Karpas-422 (cell line): ENCODE measurements around the gene CNTFR. TPM values are rescaled to one million over a fixed set of nuclear protein-coding genes. Genes with fewer than 3 reads are reported as not detected.
A peak's percentile ranks its signal among the peaks of the same experiment; 100 is the strongest.

Experiments used
- DNase-seq: peaks from one replicate; pipeline ENCODE4 v3.0.0-alpha.2; 2015
- H2AFZ ChIP-seq: fragments of 200-600 bp; sonication (generic); 2 replicates; pipeline ENCODE4 v1.6.1; 2014; ENCODE audit warnings: antibody characterized with exemption, low read length, mixed read lengths
- H3K27ac ChIP-seq: fragments of 200-600 bp; sonication (generic); 2 replicates; pipeline ENCODE4 v1.5.1; 2014; ENCODE audit warnings: mild to moderate bottlenecking, low read length, moderate library complexity
- H3K27me3 ChIP-seq: fragments of 200-600 bp; sonication (generic); 2 replicates; pipeline ENCODE4 v1.6.1; 2014; ENCODE audit warnings: low read length, mixed read lengths
- H3K36me3 ChIP-seq: fragments of 200-600 bp; sonication (generic); 2 replicates; pipeline ENCODE4 v1.6.1; 2014; ENCODE audit warnings: low read length, mixed read lengths; ENCODE audit not compliant: insufficient read depth
- H3K4me1 ChIP-seq: fragments of 200-600 bp; sonication (generic); 2 replicates; pipeline ENCODE4 v1.6.1; 2014; ENCODE audit warnings: mild to moderate bottlenecking, low read length, mixed read lengths
- H3K4me2 ChIP-seq: fragments of 200-600 bp; sonication (generic); 2 replicates; pipeline ENCODE4 v1.6.1; 2014; ENCODE audit warnings: low read length, low read depth, mild to moderate bottlenecking; ENCODE audit not compliant: poor library complexity, severe bottlenecking
- H3K4me3 ChIP-seq: fragments of 200-600 bp; sonication (generic); 2 replicates; pipeline ENCODE4 v1.5.1; 2014; ENCODE audit warnings: mild to moderate bottlenecking, antibody characterized with exemption, low read length, mixed read lengths
- H3K79me2 ChIP-seq: fragments of 200-600 bp; sonication (generic); 2 replicates; pipeline ENCODE4 v1.6.1; 2014; ENCODE audit warnings: mild to moderate bottlenecking, low read length, mixed read lengths
- H3K9ac ChIP-seq: fragments of 200-600 bp; sonication (generic); 2 replicates; pipeline ENCODE4 v1.6.0; 2014; ENCODE audit warnings: low read length
- H3K9me2 ChIP-seq: fragments of 200-600 bp; sonication (generic), shearing (Covaris generic); replicated peaks from 2 replicates; pipeline ENCODE4 v1.6.0; 2014; ENCODE audit warnings: mild to moderate bottlenecking, low read length, moderate library complexity; ENCODE audit not compliant: insufficient read depth
- H3K9me3 ChIP-seq: fragments of 300-700, 200-600 bp; sonication (generic); 2 replicates; pipeline ENCODE4 v1.6.1; 2014; ENCODE audit warnings: low read length, mixed read lengths
- H4K20me1 ChIP-seq: fragments of 200-600 bp; sonication (generic); 2 replicates; pipeline ENCODE4 v1.6.1; 2014; ENCODE audit warnings: mild to moderate bottlenecking, antibody characterized with exemption, low read length, low read depth; ENCODE audit not compliant: insufficient read depth
- total RNA-seq: library from RNA; depleted of rRNA; stranded (reverse); fragments of >200 nt; shearing (Covaris generic); gene quantifications from 2 replicates; pipeline ENCODE4 v1.2.3, GENCODE V29; 2014; ENCODE audit warnings: low replicate concordance

The CNTFR gene
- total RNA-seq, 1 experiment from 2014 or later, result not detected

- Histone ChIP-seq H3K4me3 (no peak overlapping the region), H3K4me2 (no peak overlapping the region), H3K36me3 (no peaks in the 10 kb centered on the region), H3K9ac (no peak overlapping the region), H3K27ac (no peak overlapping the region), H3K79me2 (no peaks in the 10 kb centered on the region), H3K9me2 (no peaks in the 10 kb centered on the region), H3K27me3 (no peaks in the 10 kb centered on the region), H3K4me1 (no peaks in the 10 kb centered on the region), H3K9me3 (peaks cover 6% of the 10 kb centered on the region; the same call in 1 of the 2 replicates), H4K20me1 (no peaks in the 10 kb centered on the region), H2AFZ (no peak overlapping the region)
- no peak for DNase-seq
Observed at GRCh38 chr9:34565856-34566255, 23.7 kb downstream of the CNTFR start.

DNA sequence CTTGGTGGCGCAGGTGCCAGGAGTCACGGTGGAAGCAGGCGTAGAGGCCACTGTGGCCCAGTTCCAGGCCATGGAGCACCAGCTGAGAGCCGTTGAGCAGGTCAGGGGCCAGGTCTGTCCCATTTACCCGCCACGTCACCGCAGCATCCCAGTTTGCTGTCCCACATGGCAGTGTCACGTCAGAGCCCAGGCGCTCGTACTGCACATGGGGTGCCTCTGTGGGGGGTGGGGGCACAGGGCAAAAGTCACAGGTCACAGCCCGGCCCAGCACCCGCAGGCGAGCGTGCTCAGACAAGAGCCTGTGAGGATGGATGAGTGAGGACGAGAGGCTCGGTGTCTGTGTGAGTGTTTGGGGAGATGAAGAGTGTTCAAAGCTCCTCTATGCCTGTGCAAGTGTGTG, 24.9 kb downstream of the CNTFR start:
- Histone ChIP-seq H3K36me3 (no peaks in the 10 kb centered on the region), H3K4me3 (no peak overlapping the region), H2AFZ (no peak overlapping the region), H3K79me2 (no peaks in the 10 kb centered on the region), H3K4me2 (no peak overlapping the region), H3K4me1 (no peaks in the 10 kb centered on the region), H3K9me2 (no peaks in the 10 kb centered on the region), H3K27ac (no peak overlapping the region), H3K9me3 (peaks cover 6% of the 10 kb centered on the region; the same call in 1 of the 2 replicates), H4K20me1 (no peaks in the 10 kb centered on the region), H3K27me3 (no peaks in the 10 kb centered on the region), H3K9ac (no peak overlapping the region)
- DNase-seq, result no peak

DNA sequence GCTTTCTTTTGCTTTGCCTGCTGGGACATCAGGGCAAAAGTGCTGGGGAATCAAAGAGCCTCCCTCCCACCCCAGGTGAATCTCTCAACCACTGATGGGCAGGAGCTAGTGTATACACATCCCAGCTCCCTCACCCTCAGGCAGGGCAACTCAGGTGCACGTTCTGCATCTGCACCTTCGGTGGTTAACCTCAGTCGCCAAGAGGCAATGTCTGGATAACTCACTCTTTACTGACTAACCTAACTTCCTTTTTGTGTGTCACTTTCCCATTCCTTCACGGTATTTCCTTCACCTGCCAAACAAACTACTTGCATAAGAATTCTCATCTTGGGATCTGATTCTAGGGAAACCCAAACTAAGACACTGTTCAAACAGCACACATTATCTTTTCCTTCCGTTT, 26.3 kb downstream of the CNTFR start:
- H3K9me3 ChIP-seq, result peaks cover 6% of the 10 kb centered on the region; the same call in 1 of the 2 replicates
- H3K79me2 ChIP-seq, result no peaks in the 10 kb centered on the region
- no peak overlapping the region for H3K4me2 ChIP-seq
- no peaks in the 10 kb centered on the region for H3K27me3 ChIP-seq
- H3K9ac ChIP-seq, result no peak overlapping the region
- no peak for DNase-seq
- no peaks in the 10 kb centered on the region for H3K36me3 ChIP-seq
- H3K9me2 ChIP-seq, result no peaks in the 10 kb centered on the region
- H3K27ac ChIP-seq, result no peak overlapping the region
- no peaks in the 10 kb centered on the region for H4K20me1 ChIP-seq
- no peak overlapping the region for H2AFZ ChIP-seq
- H3K4me3 ChIP-seq, result no peak overlapping the region
- no peaks in the 10 kb centered on the region for H3K4me1 ChIP-seq

- no peaks in the 10 kb centered on the region for H3K4me1 ChIP-seq
- H2AFZ ChIP-seq, result no peak overlapping the region
- H3K79me2 ChIP-seq, result no peaks in the 10 kb centered on the region
- DNase-seq, result peak; percentile 77
- H3K36me3 ChIP-seq, result no peaks in the 10 kb centered on the region
- H4K20me1 ChIP-seq, result no peaks in the 10 kb centered on the region
- no peak overlapping the region for H3K9ac ChIP-seq
- no peaks in the 10 kb centered on the region for H3K27me3 ChIP-seq
- H3K9me2 ChIP-seq, result no peaks in the 10 kb centered on the region
- H3K9me3 ChIP-seq, result peaks cover 6% of the 10 kb centered on the region; the same call in 1 of the 2 replicates
- H3K4me2 ChIP-seq, result no peak overlapping the region
- no peak overlapping the region for H3K27ac ChIP-seq
- H3K4me3 ChIP-seq, result no peak overlapping the region
Observed at GRCh38 chr9:34562135-34562745, 27.3 kb downstream of the CNTFR start.

DNA sequence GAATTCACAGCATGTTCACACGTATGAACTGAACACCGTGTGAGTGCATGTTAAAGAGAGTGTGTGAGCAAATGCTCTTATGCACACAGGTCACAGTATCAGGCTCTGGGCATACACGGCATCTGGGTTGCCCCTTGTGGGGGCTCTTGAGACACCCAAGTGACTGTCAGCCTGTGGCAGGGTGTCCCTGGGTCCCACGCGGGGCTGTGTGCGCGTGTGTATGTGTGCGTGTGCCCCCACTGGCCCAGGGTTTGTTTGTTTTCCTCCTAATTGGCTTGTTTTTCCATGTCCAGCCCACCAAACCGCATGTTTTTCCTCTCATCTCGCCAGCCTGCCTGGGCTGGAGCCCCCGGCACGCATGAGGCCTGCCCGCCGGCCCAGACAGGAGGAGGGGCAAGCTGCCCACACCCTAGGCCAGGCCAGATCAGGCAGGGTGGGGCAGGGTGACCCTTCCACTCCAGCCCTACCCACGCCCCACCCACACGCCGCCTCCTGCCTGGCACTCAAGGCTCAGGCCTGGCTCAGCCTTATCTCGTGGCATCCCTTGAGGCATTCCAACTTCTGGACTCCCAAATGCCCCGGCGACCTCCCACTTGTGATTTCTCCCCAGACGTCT, 28.8 kb downstream of the CNTFR start:
- H3K9me3 ChIP-seq, result peaks cover 6% of the 10 kb centered on the region; the same call in 1 of the 2 replicates
- no peaks in the 10 kb centered on the region for H3K27me3 ChIP-seq
- H2AFZ ChIP-seq, result no peak overlapping the region
- H3K4me1 ChIP-seq, result no peaks in the 10 kb centered on the region
- H4K20me1 ChIP-seq, result no peaks in the 10 kb centered on the region
- H3K9ac ChIP-seq, result no peak overlapping the region
- no peaks in the 10 kb centered on the region for H3K9me2 ChIP-seq
- DNase-seq, result no peak
- H3K79me2 ChIP-seq, result no peaks in the 10 kb centered on the region
- no peak overlapping the region for H3K27ac ChIP-seq
- H3K4me3 ChIP-seq, result no peak overlapping the region
- H3K4me2 ChIP-seq, result no peak overlapping the region
- no peaks in the 10 kb centered on the region for H3K36me3 ChIP-seq

DNA sequence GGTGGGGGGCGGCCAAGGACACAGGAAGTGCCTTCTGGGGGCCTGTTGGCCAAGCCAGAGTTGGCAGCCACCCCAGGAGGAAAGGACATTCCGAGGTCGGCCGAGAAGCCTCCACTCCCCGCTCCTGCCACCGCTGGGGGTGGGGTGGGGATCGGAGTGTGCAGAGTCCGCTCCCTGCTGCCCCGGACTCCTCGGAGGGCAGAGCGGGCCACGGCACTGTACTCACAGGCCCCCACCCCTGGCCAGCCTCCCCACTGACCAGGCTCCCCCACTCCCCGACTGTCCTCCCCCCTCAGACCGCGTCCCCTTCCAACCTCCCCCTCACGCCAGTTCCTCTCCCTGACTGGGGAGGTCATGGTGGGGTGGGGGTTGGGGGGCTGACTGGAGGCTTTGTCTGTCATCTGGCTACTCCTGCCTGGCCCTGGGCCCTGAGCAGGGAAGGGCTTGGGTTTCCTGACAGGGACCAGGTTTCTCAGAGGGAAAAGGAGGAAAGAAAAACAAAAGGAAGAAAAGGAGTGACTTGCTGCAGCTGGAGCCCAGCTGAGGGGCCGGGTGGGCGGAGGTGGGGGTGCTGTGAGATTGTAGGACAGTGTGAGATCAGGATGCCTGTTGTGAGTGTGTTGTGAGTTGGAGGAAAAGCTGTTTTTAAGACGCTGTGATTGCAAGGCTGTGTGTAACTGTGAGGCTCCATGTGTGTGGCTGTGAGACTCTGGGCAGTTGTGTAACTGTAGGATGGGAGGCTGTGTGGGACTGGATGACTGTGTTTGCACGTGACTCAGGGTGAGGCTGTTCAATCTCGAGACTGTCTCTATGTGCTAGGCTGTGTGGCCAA, 29.7 kb downstream of the CNTFR start:
- Histone ChIP-seq H3K4me1 (no peaks in the 10 kb centered on the region), H3K4me3 (no peak overlapping the region), H3K9me2 (no peaks in the 10 kb centered on the region), H3K9me3 (peaks cover 6% of the 10 kb centered on the region; the same call in 1 of the 2 replicates), H3K4me2 (no peak overlapping the region), H3K27me3 (no peaks in the 10 kb centered on the region), H3K79me2 (no peaks in the 10 kb centered on the region), H2AFZ (no peak overlapping the region), H3K27ac (no peak overlapping the region), H4K20me1 (no peaks in the 10 kb centered on the region), H3K36me3 (no peaks in the 10 kb centered on the region), H3K9ac (no peak overlapping the region)
- DNase-seq, result no peak

DNA sequence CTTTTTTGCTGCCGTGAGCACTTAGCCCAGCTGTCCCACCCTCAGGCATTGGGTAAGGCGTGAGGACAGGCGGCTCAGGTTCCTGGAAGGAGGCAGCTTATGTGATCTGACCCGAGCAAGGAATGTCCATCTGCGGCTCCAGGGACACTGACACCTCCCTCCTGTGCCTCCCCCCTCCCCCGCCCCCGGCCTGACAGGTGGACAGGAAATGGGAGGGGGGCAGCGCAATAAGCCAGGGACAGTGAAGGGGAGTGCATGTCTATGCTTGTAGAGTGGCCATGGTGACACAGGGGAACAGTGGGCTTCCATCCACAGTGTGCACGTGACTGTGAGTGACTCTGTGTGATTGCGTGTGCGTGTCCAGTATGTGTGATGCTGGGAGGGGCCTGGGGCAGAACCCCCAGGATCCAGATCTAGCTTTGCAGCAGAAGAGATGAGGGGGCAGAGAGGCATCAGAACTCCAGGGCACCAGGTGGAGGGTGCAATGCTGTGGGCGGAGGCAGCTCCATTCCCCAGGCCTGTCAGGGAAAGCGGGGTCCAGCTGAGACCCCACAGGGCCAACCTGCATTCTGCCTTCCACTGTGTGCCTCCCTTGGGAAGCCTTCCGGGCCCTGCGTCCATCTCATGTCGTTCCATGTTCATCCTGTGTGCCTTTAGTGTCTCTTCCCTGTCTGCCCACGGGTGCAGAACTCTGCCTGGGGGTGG, 30.5 kb downstream of the CNTFR start:
- H3K4me2 ChIP-seq, result no peak overlapping the region
- H3K27me3 ChIP-seq, result no peaks in the 10 kb centered on the region

GRCh38 chr9:34558364-34558763, 31.2 kb downstream of the CNTFR start:
- Histone ChIP-seq H3K27me3 (no peaks in the 10 kb centered on the region), H3K9ac (no peak overlapping the region), H2AFZ (no peak overlapping the region), H3K4me3 (no peak overlapping the region), H3K4me1 (no peaks in the 10 kb centered on the region), H3K4me2 (no peak overlapping the region), H3K9me2 (no peaks in the 10 kb centered on the region), H3K27ac (no peak overlapping the region), H3K9me3 (peaks cover 6% of the 10 kb centered on the region; the same call in 1 of the 2 replicates), H4K20me1 (no peaks in the 10 kb centered on the region), H3K36me3 (no peaks in the 10 kb centered on the region), H3K79me2 (no peaks in the 10 kb centered on the region)
- no peak for DNase-seq

More for the DNA sequence above, 30.5 kb downstream of the CNTFR start:
- Histone ChIP-seq H3K9ac (no peak overlapping the region), H3K79me2 (no peaks in the 10 kb centered on the region), H2AFZ (no peak overlapping the region), H3K9me3 (peaks cover 6% of the 10 kb centered on the region; the same call in 1 of the 2 replicates), H3K27ac (no peak overlapping the region), H3K4me1 (no peaks in the 10 kb centered on the region), H4K20me1 (no peaks in the 10 kb centered on the region), H3K36me3 (no peaks in the 10 kb centered on the region), H3K9me2 (no peaks in the 10 kb centered on the region), H3K4me3 (no peak overlapping the region)
- DNase-seq, result no peak
